HepG2 (cell line): Measurements from ENCODE around the gene RGL3. TPM values are rescaled to one million over a fixed set of nuclear protein-coding genes. Genes with fewer than 3 reads are reported as not detected.

Experiments used
- BCL3 ChIP-seq: sonication (generic); formaldehyde crosslinking; IDR thresholded peaks from 2 replicates; pipeline ENCODE4 v1.5.1; 2020; ENCODE audit warnings: mild to moderate bottlenecking, missing genetic modification reagents, moderate library complexity
- EZH2 ChIP-seq: conservative IDR thresholded peaks from 2 replicates; pipeline ENCODE4 v1.6.1; 2012; ENCODE audit warnings: mild to moderate bottlenecking, low read depth, low read length, moderate library complexity
- HDAC2 ChIP-seq: sonication (generic); formaldehyde crosslinking; IDR thresholded peaks from 2 replicates; pipeline ENCODE4 v1.4.0; 2020; ENCODE audit warnings: missing genetic modification reagents
- HHEX ChIP-seq: IDR thresholded peaks from 2 replicates; pipeline ENCODE4 v1.6.1; 2016; ENCODE audit warnings: control low read depth
- LCORL ChIP-seq, 2 experiments: fragments of 450-650 bp in 1 of 2; sonication (generic) in 1 of 2; formaldehyde crosslinking in 1 of 2; IDR thresholded peaks; 2 replicates each; pipeline versions ENCODE4 v1.5.0 to v1.6.1; 2017 to 2020; ENCODE audit warnings: antibody characterized with exemption in 1 of 2, missing genetic modification reagents in 1 of 2
- MIXL1 ChIP-seq: IDR thresholded peaks from 2 replicates; pipeline ENCODE4 v1.6.1; 2016
- RARA ChIP-seq: IDR thresholded peaks from 2 replicates; pipeline ENCODE4 v1.6.1; 2016; ENCODE audit warnings: missing genetic modification reagents, missing compliant biosample characterization
- ZBED4 ChIP-seq: sonication (generic); formaldehyde crosslinking; IDR thresholded peaks from 2 replicates; pipeline ENCODE4 v1.4.0; 2020; ENCODE audit warnings: missing genetic modification reagents, borderline replicate concordance
- ZGPAT ChIP-seq: IDR thresholded peaks from 2 replicates; pipeline ENCODE4 v1.6.1; 2016; ENCODE audit warnings: mild to moderate bottlenecking
- ZNF318 ChIP-seq: sonication (generic); formaldehyde crosslinking; IDR thresholded peaks from 2 replicates; pipeline ENCODE4 v1.4.0; 2020; ENCODE audit warnings: mild to moderate bottlenecking, missing genetic modification reagents
- ZNF543 ChIP-seq: sonication (generic); formaldehyde crosslinking; IDR thresholded peaks from 2 replicates; pipeline ENCODE4 v1.4.0; 2020; ENCODE audit warnings: mild to moderate bottlenecking, missing genetic modification reagents
- ZNF614 ChIP-seq: IDR thresholded peaks from 2 replicates; pipeline ENCODE4 v1.6.1; 2018; ENCODE audit warnings: missing biosample characterization, missing genetic modification reagents, inconsistent platforms, borderline replicate concordance
- ZNF768 ChIP-seq: sonication (generic); formaldehyde crosslinking; IDR thresholded peaks from 2 replicates; pipeline ENCODE4 v1.4.0; 2020; ENCODE audit warnings: missing genetic modification reagents
- ZNF883 ChIP-seq: sonication (generic); formaldehyde crosslinking; IDR thresholded peaks from 2 replicates; pipeline ENCODE4 v1.5.1; 2020; ENCODE audit warnings: mild to moderate bottlenecking, missing genetic modification reagents; ENCODE audit errors: not compliant biosample characterization
- polyA plus RNA-seq, 8 experiments: library from polyadenylated mRNA; depleted of rRNA in 3 of 8; stranded (reverse) in 7 of 8; unstranded in 1 of 8; fragments of >200 nt; fragmentation: Illumina TruSeq in 4 of 8; extraction: Trizol in 4 of 8; gene quantifications; 2 replicates each; pipeline versions ENCODE4 v1.2.1 to v1.2.3, GENCODE V29; 2011 to 2016; ENCODE audit warnings: low read depth in 4 of 8, missing spikeins in 1 of 8, mixed read lengths in 1 of 8; ENCODE audit not compliant: insufficient read depth in 1 of 8
- total RNA-seq, 5 experiments: library from RNA; depleted of rRNA; stranded (reverse); fragments of >200 nt; fragmentation: Illumina TruSeq; extraction: Trizol; gene quantifications; 2 replicates each; pipeline ENCODE4 v1.2.3, GENCODE V29; 2016; ENCODE audit warnings: low read depth in 1 of 5

RGL3 gene
- total and polyA plus RNA-seq, 2 of the 13 experiments (the other 11 are each of a cell fraction or from before 2014, with no cell fraction given) = 4.2 to 7.6 TPM

- TF ChIP-seq HDAC2 (peak; percentile 36), ZNF768 (CRISPR knock-in tag) (peak; percentile 70; the same call in 1 of the 2 replicates), BCL3 (CRISPR knock-in tag) (peak; percentile 36; the same call in 1 of the 2 replicates), ZNF883 (CRISPR knock-in tag) (no peak), EZH2 (no peak), ZBED4 (CRISPR knock-in tag) (peak; percentile 52; the same call in 1 of the 2 replicates), ZNF614 (CRISPR knock-in tag) (no peak), ZGPAT (CRISPR knock-in tag) (no peak), ZNF543 (no peak), LCORL (IDR thresholded peaks at IDR 0.05) (no peak), LCORL (CRISPR knock-in tag; IDR thresholded peaks at IDR 0.05) (peak; percentile 49; the same call in 1 of the 2 replicates), HHEX (no peak), RARA (CRISPR knock-in tag) (no peak), ZNF318 (0 out of 2 replicates have a peak, but pooled peaks have one; percentile 89), MIXL1 (CRISPR knock-in tag) (no peak)
These were observed 43.8 kb downstream of the RGL3 start (continued) for GRCh38 chr19:11375143-11375948.
